Endothelial cell of umbilical vein (primary cell): ENCODE data around the gene MYO1B. TPM values are rescaled to one million over a fixed set of nuclear protein-coding genes. Genes with fewer than 3 reads are reported as not detected.

Source experiments
- BruUV-seq: library from RNA; stranded (reverse); fragments of 400-500 nt; replicated peaks from 2 replicates; lab custom pipeline; 2021; lab: Mats Ljungman, UMichigan
- CTCF ChIA-PET: fragments of 300-600, 350-600 bp; sonication (Branson Sonifier 250); formaldehyde crosslinking; loops from one replicate; lab custom pipeline; 2021; ENCODE audit warnings: antibody characterized with exemption, inconsistent platforms; lab: Charles Lee
- POLR2A ChIA-PET: fragments of 300-600, 350-600 bp; sonication (Branson Sonifier 250); formaldehyde crosslinking; loops from one replicate; lab custom pipeline; 2021; ENCODE audit warnings: antibody characterized with exemption, inconsistent platforms; lab: Charles Lee
- DNase-seq: peaks from one replicate; pipeline ENCODE4 v3.0.0-alpha.2; 2011; ENCODE audit warnings: low read depth, low spot score
- FAIRE-seq: peaks from 2 replicates; lab custom pipeline; 2011; peaks lifted over from hg19 to GRCh38; lab: Jason Lieb, UNC
- H2AFZ ChIP-seq: 2 replicates; pipeline ENCODE4 v1.6.0; 2012; ENCODE audit warnings: low read depth, low read length, control low read depth, inconsistent platforms
- H3K27ac ChIP-seq: 2 replicates; pipeline ENCODE4 v1.5.1; 2011; ENCODE audit warnings: low read depth, mild to moderate bottlenecking, control low read depth, low read length, moderate library complexity; ENCODE audit not compliant: insufficient read depth
- H3K27me3 ChIP-seq, 2 experiments: 2 replicates each; pipeline versions ENCODE4 v1.6.0 to v1.6.1; 2011; ENCODE audit warnings: low read length in 2 of 2, mixed read lengths in 1 of 2; ENCODE audit not compliant: control insufficient read depth in 2 of 2, insufficient read depth in 2 of 2
- H3K36me3 ChIP-seq, 2 experiments: 2 replicates in 1 of 2; 3 replicates in 1 of 2; pipeline ENCODE4 v1.5.1; 2011; ENCODE audit warnings: low read length in 2 of 2, mild to moderate bottlenecking in 1 of 2, moderate library complexity in 1 of 2; ENCODE audit not compliant: control insufficient read depth in 2 of 2, insufficient read depth in 2 of 2; ENCODE audit errors: extremely low read depth in 1 of 2
- H3K4me1 ChIP-seq: 3 replicates; pipeline ENCODE4 v1.5.1; 2011; ENCODE audit warnings: mild to moderate bottlenecking, low read length; ENCODE audit not compliant: control insufficient read depth, insufficient read depth; ENCODE audit errors: extremely low read depth
- H3K4me2 ChIP-seq: 2 replicates; pipeline ENCODE4 v1.6.1; 2011; ENCODE audit warnings: low read length, control low read depth, mixed read lengths; ENCODE audit not compliant: insufficient read depth
- H3K4me3 ChIP-seq, 3 experiments: fragments of 200-600 bp in 1 of 3; sonication (generic), shearing (Covaris generic) in 1 of 3; replicated peaks in 1 of 3; 2 replicates each; pipeline ENCODE4 v1.5.1; 2011 to 2016; ENCODE audit warnings: control low read depth in 3 of 3, low read length in 3 of 3, mild to moderate bottlenecking in 2 of 3, inconsistent platforms in 1 of 3, low read depth in 1 of 3, moderate library complexity in 1 of 3; ENCODE audit not compliant: insufficient read depth in 1 of 3
- H3K79me2 ChIP-seq: 2 replicates; pipeline ENCODE4 v1.6.0; 2012; ENCODE audit warnings: low read length, inconsistent platforms; ENCODE audit not compliant: control insufficient read depth, insufficient read depth
- H3K9ac ChIP-seq: replicated peaks from 2 replicates; pipeline ENCODE3; 2011; ENCODE audit warnings: low read length, control low read depth; ENCODE audit not compliant: insufficient read depth; ENCODE audit errors: extremely low read depth
- H3K9me1 ChIP-seq: replicated peaks from 3 replicates; pipeline ENCODE4 v1.6.0; 2011; ENCODE audit warnings: mild to moderate bottlenecking, low read length; ENCODE audit not compliant: control insufficient read depth, insufficient read depth; ENCODE audit errors: extremely low read depth
- H3K9me3 ChIP-seq: replicated peaks from 2 replicates; pipeline ENCODE4 v1.5.1; 2012; ENCODE audit warnings: low read length, inconsistent platforms; ENCODE audit not compliant: control insufficient read depth, insufficient read depth
- H4K20me1 ChIP-seq: replicated peaks from 2 replicates; pipeline ENCODE3; 2011; ENCODE audit warnings: mild to moderate bottlenecking, low read length; ENCODE audit not compliant: control insufficient read depth, insufficient read depth; ENCODE audit errors: extremely low read depth
- FOS ChIP-seq: IDR thresholded peaks from 2 replicates; pipeline ENCODE4 v1.6.1; 2011; ENCODE audit warnings: mild to moderate bottlenecking, low read length, moderate library complexity, borderline replicate concordance; ENCODE audit not compliant: insufficient read depth
- JUN ChIP-seq: IDR thresholded peaks from 2 replicates; pipeline ENCODE4 v1.6.1; 2011; ENCODE audit warnings: borderline replicate concordance, low read depth; ENCODE audit not compliant: insufficient read length, insufficient read depth
- MYC ChIP-seq: IDR thresholded peaks from one replicate; pipeline ENCODE4 v1.6.1; 2011; ENCODE audit warnings: mild to moderate bottlenecking, low read depth, low read length
- POLR2A ChIP-seq: IDR thresholded peaks from 2 replicates; pipeline ENCODE4 v1.6.1; 2012; ENCODE audit warnings: low read depth, mild to moderate bottlenecking, control low read depth, low read length
- POLR2AphosphoS5 ChIP-seq: IDR thresholded peaks from 2 replicates; pipeline ENCODE4 v1.6.1; 2012; ENCODE audit warnings: low read depth, mild to moderate bottlenecking, control low read depth, low read length, moderate library complexity; ENCODE audit not compliant: insufficient read depth
- dilution Hi-C: fragments of 300-500 bp; cut with MboI; formaldehyde crosslinking; loops from one replicate; pipeline ENCODE4 v1.15.0; 2019; ENCODE audit warnings: low sequenced_read_pairs; ENCODE audit not compliant: extremely low pct_ligation_motif_present
- intact Hi-C: fragments of 100-400 bp; cut with micrococcal nuclease; formaldehyde crosslinking; loops from one replicate; pipeline ENCODE4 v1.10.0; 2022
- polyA plus RNA-seq, 4 experiments: library from polyadenylated mRNA; depleted of rRNA in 3 of 4; stranded (reverse) in 3 of 4; unstranded in 1 of 4; fragments of >200 nt; gene quantifications; 2 replicates each; pipeline versions ENCODE4 v1.2.1 to v1.2.3, GENCODE V29; 2011 to 2012; ENCODE audit warnings: missing spikeins in 1 of 4
- total RNA-seq: library from RNA; stranded (reverse); gene quantifications from 2 replicates; pipeline ENCODE4 v1.2.3, GENCODE V29; 2021
- TF ChIP-seq, protein P1 (sequence below): IDR thresholded peaks from 2 replicates; pipeline ENCODE4 v1.6.1; 2011; ENCODE audit not compliant: insufficient read depth, insufficient read length

The MYO1B gene
- total and polyA plus RNA-seq, 2 donors (not counting 3 experiments of a cell fraction or from before 2014, with no cell fraction given) = 8.7 to 51.1 TPM

DNA sequence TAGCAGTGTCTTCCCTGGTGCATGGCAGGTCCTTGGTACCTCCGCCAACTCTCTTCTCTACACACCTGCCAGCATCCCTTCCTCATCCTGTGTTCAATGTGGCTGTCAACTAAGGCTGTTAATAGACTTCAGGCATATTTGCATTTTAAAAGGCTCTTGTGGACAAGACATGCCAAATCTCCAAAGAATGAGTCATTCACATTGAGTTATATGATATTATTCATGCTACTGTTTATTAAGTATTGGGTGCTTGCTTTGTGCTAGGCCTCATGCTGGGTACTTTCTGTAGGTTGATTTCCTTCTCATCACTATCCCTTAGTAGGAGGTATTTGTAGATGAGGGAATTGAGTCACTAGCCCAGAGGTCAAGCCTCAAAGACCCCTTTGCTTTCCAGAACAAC, 5.2 kb downstream of the MYO1B start:
- DNase-seq (no peak), FAIRE-seq (no peak)
- Histone ChIP-seq H3K9me1 (no peaks in the 10 kb centered on the region), H2AFZ (no peak overlapping the region), H3K27ac (no peak overlapping the region), H3K4me3 (no peak overlapping the region), H3K4me1 (peaks cover 18% of the 10 kb centered on the region), H3K9ac (no peak overlapping the region), H3K36me3 (no peaks in the 10 kb centered on the region), H3K27me3 (no peaks in the 10 kb centered on the region), H3K4me2 (no peak overlapping the region), H4K20me1 (peaks cover 6% of the 10 kb centered on the region), H3K9me3 (no peaks in the 10 kb centered on the region), H3K79me2 (peaks cover 42% of the 10 kb centered on the region)
- POLR2A ChIA-PET = no interaction called here
- BruUV-seq = no TSS peak
- CTCF ChIA-PET = no interaction called here
- intact Hi-C loops (no loop called here), dilution Hi-C loops (no loop called here)
- TF ChIP-seq, protein P1, sequence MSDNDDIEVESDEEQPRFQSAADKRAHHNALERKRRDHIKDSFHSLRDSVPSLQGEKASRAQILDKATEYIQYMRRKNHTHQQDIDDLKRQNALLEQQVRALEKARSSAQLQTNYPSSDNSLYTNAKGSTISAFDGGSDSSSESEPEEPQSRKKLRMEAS = no peak
- TF ChIP-seq FOS (no peak), POLR2A (no peak), POLR2AphosphoS5 (no peak), MYC (no peak)

DNA sequence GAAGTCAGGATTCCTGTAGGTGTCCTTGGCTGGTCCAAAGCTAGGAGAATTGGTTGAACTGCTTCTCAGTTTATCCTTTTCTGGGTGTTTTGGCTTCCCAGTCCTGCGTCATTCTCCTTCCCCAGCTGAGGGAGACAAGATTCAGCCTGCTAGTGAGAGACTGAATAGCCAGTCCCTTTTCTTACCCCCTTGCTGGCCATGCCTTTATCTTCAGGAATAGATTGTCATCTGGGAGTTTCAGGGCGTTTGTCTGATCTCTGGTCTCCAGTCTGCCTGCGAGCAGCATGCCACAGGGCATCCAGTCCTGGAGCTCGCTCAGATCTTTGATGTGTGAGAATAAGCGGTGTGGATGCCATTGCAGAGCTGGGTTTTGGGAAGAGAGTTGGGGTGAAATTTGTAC, 5.8 kb downstream of the MYO1B start:
- no peaks in the 10 kb centered on the region for H3K9me1 ChIP-seq
- peaks cover 18% of the 10 kb centered on the region for H3K4me1 ChIP-seq
- H2AFZ ChIP-seq = no peak overlapping the region
- dilution Hi-C loops (no loop called here), intact Hi-C loops (no loop called here)
- no peak overlapping the region for H3K4me3 ChIP-seq
- CTCF ChIA-PET = interaction anchor here (1.4 to 1.5 kb wide), 2 partner anchors 11 to 33 kb away, joined by 4 to 7 read pairs; no protein-coding TSS in a partner anchor
- no peak for FAIRE-seq
- POLR2A ChIA-PET = no interaction called here
- peaks cover 6% of the 10 kb centered on the region for H4K20me1 ChIP-seq
- no peak overlapping the region for H3K9ac ChIP-seq
- H3K9me3 ChIP-seq = no peaks in the 10 kb centered on the region
- no peak for DNase-seq
- no peaks in the 10 kb centered on the region for H3K27me3 ChIP-seq
- H3K27ac ChIP-seq = no peak overlapping the region
- no peak overlapping the region for H3K4me2 ChIP-seq
- TF ChIP-seq POLR2AphosphoS5 (no peak), JUN (no peak)
- TF ChIP-seq, protein P1 = no peak
- BruUV-seq = no TSS peak
- peaks cover 47% of the 10 kb centered on the region for H3K79me2 ChIP-seq
- no peaks in the 10 kb centered on the region for H3K36me3 ChIP-seq
